Right renal pelvis (tissue), 4 donors: Measurements from ENCODE around the gene ELOVL7. TPM values are rescaled to one million over a fixed set of nuclear protein-coding genes. Genes with fewer than 3 reads are reported as not detected.
"Not testable (repeated sequence)": the region's sequence is repeated elsewhere in the genome, so short reads cannot be mapped to it uniquely, and the experiment has no call there.

Experiments
- DNase-seq, 4 donors: peaks; one replicate each; pipeline ENCODE4 v3.0.0-alpha.2; 2013; ENCODE audit warnings: low read depth in 4 of 4, low spot score in 3 of 4, missing footprints in 1 of 4
- polyA plus RNA-seq, 4 donors: library from polyadenylated mRNA; unstranded; fragments of 120-200 nt; gene quantifications; one replicate each; pipeline ENCODE4 v1.2.1, GENCODE V29; 2013; ENCODE audit not compliant: insufficient read length in 4 of 4

The ELOVL7 gene
- polyA plus RNA-seq, 4 donors: 15.1 to 23.1 (median 19.3) TPM

DNA sequence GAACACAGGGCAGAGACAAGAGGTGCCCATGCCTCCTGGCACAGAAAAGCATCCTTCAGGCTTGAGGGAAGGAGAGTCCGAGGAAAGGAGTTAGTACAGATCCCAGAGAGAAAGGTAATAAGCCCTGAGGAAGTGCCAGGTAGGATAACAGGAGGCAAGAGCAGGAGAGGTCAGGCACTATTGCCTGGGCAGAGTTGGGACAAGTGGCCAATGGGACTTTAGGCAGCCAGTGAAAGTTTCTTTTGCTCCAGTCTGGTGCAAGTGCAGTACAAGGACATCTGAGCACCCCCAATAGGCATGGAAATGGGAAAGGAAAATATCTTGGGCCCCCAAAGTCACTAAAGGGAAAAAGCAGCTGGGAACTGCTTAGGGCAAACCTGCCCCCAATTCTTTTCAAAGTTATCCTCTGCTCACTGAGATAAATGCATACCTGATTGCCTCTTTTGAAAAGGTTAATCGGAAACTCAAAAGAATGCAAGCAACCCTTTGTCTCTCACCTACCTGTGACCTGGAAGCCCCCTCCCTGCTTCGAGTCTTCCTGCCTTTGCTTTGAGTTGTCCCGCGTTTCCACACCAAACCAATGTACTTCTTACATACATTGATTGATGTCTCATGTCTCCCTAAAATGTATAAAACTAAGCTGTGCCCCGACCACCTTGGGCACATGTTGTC lies 46.5 kb downstream of the ELOVL7 start:
- DNase-seq: no peak

DNA sequence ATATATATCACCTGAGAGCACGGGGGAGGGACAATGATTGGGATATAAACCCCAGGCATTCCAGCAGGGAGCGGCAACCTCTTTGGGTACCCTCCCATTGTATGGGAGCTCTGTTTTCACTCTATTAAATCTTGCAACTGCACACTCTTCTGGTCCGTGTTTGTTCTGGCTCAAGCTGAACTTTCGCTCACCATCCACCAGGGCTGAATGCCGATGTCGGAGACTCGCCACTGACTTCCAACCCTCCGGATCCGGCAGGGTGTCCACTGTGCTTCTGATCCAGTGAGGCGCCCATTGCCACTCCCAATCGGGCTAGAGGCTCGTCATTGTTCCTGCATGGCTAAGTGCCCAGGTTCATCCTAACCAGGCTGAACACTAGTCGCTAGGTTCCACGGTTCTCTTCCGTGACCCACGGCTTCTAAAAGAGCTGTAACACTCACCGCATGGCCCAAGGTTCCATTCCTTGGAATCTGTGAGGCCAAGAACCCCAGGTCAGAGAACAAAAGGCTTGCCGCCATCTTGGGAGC lies 48.6 kb downstream of the ELOVL7 start:
- not testable (repeated sequence) for DNase-seq

DNA sequence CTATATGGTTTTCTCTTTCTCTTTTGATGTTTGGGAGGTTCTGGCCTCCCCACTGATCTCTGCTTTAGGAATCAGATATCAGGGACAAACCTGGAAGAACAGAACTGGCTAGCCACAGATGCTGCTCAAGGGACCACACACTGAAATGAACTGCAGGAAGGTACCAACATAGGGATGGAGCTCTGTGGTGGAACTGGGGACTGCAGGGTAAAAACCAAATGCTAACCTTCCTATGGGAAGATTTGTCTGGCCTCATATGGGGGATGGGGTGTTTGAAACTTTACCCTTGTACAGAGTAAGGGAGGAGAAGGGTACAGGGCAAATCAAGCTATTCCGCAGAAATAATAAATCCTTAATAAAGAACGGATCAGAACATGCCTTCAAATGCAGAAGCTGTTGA lies 49.4 kb downstream of the ELOVL7 start:
- no peak for DNase-seq

DNA sequence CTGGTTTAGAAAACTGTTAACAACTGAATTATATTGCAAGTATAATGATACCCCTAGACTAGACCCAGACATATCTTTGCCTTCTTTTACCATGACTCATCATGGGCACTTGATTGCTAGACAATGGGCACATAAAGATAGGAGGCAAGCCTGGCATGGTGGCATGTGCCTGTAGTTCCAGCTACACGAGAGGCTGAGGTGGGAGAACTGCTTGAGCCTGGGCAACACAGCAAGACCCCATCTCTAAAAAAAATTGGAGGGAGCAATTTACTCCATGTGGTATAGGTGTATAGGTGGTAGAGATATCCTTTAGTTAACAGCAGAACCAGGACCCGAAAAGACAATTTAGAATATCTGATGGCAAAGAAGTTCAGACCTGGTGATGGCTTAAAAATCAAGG lies 51.6 kb downstream of the ELOVL7 start:
- DNase-seq: no peak

DNA sequence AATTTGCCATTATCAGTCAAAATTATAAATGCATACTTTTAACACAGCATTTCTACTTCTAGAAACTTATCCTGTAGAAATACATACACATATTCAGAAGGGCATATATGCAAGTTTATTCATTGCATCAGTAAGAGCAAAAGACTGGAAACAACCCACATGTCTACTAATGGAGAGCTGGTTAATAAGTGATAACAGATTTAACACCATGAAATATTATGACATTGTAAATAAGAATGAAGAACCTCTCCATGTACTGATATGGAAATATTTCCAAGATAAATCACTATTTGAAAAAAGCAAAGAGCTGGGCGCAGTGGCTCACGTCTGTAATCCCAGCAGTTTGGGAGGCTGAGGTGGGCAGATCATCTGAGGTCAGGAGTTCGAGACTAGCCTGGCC lies 54.5 kb downstream of the ELOVL7 start:
- DNase-seq: no peak

DNA sequence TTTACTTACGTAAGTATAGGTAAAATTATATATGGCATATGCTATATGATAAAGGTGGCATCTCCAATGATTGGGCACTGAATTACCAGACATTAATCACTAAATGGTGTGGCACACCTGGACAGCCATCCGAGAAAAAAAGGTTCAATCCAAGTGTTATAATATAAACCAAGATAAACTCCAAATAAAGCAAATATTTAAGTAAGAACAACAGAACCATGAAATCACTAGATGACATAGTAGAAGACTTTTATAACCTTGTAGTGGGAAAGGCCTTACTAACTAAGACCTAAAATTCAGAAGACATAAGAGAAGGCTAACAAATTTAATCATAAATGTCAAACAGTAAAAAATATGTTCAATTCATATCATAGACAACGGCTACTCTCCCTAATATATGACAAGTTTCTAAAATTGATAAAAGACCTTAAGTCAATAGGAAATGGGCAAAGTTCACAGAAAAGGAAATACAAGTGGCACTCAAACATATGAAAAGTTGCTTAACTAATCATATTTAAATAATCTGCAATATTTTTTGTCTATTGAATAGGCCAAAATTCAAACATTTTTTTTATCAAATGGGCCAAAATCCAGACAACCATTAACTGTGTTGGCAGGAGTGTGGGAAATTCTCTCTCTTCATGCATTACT lies 55.1 kb downstream of the ELOVL7 start:
- DNase-seq: no peak

DNA sequence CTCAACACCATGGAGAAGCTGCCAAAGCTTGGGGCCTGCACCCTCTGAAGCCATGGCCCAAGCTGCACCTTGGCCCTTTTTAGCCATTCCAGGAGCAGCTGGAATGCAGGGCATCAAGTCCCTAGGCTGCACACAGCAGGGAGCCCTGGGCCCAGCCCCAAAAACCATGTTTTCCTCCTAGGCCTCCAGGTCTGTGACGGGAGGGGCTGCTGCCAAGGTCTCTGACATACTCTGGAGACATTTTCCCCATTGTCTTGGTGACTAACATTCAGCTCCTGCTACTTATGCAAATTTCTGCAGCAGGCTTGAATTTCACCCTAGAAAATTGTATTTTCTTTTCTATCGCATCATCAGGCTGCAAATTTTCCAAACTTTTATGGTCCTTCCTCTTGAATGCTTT lies 64.6 kb downstream of the ELOVL7 start:
- DNase-seq: no peak

DNA sequence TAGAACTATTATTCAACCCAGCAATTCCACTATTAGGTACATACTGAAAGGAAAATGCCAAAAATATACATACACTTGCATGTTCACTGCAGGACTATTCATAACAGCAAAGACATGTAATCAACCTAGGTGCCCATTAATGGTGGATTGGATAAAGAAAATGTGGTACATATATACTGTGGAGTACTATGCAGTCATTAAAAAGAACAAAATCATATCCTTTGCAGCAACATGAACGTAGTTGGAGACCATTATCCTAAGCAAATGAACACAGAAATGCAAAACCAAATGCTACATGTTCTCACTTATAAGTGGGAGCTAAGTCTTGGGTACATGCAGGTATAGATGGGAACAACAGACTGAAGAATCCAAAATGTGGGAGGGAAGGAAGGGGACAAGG lies 67.7 kb downstream of the ELOVL7 start:
- no peak for DNase-seq

DNA sequence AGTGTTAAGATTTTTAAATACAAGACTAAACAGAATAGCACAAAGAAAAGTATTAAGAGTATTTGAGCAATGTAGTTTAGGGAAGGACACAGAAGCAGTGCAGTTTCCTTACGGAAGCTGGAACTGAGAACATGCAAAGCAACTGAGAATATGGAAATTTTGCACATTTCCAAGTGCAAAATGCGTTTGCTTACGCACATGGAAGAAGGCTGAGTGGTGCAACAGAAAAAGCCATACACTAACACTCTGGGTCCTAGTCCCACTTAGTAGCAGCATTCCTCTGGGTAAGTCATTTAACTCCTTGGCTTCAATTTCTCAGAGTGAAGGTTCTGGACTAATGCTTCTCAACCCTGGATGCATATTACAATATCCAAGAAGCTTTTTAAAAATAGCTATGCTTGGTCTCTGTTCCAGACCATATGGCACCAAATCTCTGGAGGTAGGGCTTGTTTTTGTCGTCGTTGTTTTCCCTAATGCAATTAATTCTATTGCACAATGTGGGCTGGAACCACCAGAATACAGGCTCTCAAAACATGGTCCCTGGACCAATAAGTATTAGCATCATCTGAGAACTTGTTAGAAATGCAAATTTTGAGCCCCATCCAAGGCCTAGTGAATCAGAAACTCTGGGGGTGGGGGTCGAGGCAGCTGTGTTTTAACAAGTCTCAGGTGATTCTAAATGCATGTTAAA lies 78.9 kb downstream of the ELOVL7 start:
- DNase-seq: no peak

DNA sequence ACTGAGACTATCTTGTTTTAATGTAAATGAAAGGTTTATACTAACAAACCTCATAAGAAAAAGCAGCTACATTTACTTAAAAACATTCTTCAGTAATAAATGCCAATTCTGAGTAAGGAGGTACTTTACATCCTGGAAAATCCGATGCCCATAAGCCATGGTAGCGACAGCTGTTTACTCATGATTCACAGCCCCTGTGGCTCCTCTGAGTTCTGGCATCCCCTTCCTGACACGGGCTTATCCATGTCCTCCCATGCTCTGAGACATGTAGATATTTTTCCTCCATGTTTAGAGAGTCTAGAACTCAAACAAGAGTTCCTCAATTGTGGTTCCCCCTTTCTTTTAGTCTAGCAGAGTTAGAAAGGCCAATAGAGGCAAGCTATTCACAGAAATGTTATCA lies 81.0 kb downstream of the ELOVL7 start:
- DNase-seq: no peak

DNA sequence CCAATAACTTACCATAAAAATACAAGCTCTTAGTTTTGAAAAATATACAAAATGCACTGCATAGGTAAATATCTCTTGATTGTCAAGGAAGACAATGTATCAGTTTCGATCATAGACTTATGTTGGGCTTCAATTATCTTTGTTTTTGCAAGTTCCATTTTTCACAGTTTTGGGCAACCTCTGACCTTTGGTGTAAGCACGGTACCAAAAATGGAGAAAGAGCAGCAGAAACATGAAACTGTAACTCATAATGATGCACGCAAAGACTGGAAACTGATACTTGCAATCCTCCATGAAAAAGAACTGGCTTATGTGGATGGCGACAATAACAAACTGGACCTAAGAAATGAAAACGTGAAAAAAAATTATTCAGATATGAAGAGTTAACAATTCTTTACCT lies 89.6 kb downstream of the ELOVL7 start:
- no peak for DNase-seq

DNA sequence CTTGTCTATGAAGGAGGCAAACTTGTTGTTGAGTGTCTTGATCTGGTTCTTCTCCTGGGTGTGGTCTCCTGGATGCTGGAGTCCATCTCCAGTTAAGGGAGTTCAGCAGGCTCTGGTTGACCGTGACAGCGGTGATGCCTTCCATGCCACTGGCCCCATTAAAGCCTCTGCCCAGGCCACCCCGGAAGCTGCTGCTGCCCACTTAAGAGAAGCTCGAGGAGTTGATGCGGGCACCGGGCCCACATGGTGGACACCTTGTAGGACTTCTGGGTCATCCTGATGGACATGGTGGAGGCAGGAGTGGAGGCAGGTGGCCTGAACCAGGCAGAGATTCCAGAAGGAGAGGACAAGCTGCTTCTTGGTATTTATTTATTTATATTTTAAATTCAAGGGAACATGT lies 99.4 kb downstream of the ELOVL7 start:
- no peak for DNase-seq

DNA sequence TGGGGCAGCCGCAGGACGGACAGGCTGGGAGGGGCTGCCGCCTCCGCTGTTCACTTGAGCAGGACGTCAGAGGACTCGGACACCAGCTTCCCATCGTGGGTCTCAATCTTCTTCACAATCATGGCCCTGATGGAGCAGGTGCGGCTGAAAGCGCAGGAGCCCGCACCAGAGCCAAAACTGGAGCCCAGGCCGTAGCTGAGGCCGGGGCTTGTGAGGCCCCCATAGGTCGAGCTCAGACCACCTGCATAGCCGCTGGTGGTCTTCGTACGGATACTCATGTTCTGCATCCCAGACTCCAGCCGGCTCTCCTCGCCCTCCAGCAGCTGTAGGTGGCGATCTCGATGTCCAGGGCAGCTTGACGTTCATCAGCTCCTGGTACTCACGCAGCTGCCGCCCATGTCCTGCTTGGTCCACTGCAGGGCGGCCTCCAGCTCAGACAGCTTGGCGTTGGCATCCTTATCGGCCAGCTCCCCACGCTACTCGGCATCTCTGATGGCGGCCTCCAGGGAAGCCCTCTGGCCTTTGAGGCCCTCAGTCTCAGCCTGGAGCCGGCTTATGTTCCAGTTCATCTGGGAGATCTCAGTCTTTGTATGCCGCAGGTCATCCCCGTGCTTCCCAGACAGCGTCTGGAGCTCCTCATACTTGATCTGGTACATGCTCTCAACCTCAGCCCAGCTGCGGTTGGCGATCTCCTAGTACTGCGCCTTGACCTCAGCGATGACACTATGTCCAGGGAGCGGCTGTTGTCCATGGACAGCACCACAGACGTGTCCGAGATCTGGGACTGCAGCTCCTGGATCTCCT lies 100.4 kb downstream of the ELOVL7 start:
- no peak for DNase-seq

DNA sequence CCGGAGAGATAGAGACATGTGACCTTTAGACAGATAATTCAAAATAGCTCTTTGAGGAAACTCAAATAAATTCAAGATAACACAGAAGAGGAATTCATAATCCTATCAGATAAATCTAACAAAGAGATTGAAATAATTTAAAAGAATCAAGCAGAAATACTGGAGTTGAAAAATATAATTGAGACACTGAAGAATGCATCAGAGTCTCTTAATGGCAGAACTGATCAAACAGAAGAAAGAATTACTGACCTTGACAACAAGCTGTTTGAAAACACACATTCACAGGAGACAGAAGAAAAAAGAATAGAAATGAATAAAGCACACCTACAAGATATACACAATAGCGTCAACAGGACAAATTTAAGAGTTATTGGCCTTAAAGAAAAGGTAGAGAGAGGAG lies 103.7 kb downstream of the ELOVL7 start:
- DNase-seq: no peak

DNA sequence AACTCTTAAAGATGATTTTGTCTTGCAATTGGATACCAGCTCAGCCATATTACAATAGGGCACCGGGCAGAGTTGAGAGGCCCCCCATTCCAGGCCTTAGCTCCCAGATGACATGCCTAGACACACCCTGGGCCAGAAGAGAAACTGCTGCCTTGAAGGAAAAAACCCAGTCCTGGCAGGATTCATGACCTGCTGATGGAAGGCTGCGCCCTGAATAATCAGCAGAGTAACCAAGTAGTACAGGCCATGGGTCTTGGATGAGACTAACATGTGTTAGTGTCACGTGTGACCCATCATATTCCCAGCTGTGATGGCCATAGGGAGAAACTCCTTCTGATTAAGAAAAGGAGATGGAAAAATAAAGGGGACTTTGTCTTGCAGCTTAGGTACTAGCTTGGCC lies 105.1 kb downstream of the ELOVL7 start:
- no peak for DNase-seq

DNA sequence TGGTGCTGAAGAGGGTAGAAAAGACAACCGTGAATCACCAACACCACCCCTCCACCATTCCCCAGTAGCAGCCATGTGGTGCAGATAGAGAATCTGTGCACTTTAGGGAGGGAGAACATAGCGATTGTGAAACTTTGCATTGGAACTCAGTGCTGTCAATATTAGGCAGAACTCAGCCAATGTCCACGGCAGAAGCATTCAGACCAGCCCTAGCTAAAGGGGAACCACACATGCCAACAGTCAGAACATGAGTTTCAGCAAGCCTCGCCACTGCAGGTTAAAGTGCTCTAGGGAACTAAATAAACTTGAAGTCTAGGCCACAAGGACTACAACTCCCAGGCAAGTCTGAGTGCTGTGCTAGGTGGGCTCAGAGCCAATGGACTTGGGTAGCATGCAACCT lies 105.6 kb downstream of the ELOVL7 start:
- DNase-seq: no peak

DNA sequence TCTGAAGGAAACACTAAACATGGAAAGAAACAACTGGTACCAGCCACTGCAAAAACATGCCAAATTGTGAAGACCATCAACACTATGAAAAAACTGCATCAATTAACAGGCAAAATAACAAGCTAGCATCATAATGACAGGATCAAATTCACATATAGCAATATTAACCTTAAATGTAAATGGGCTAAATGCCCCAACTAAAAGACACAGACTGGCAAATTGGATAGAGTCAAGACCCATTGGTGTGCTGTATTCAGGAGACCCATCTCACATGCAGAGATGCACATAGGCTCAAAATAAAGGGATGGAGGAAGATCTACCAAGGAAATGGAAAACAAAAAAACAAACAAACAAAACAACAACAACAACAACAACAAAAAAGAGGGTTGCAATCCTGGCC lies 113.2 kb downstream of the ELOVL7 start:
- not testable (repeated sequence) for DNase-seq

DNA sequence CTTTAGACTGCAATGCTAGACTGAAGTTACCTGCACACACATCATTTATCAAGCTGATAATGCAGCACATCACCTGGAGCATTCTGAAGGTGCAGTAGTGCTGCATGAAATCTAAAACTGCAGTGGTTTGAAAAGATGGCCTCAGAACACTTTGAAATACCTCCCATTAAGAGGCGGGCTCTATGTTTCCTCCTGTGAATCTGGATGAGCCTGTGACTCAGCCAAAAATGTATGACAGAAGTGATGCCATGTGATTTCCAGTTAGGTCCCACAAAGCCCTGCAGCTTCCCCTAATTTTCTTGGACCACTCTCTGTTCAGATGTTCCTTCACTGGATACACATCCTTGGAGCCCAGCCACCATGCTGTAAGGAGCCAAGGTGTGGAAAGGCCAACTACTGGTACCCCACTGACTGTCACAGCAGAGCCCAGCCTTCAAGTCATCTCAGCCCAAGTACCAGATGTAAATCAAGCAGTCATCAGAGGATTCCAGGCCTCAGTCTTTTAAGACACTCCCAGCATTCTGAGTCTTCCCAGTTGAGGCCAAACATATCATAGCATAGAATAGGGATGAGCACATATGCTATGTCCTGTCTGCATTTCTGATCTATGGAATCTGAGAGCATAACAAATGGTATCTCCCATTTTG lies 116.9 kb downstream of the ELOVL7 start:
- DNase-seq: no peak

DNA sequence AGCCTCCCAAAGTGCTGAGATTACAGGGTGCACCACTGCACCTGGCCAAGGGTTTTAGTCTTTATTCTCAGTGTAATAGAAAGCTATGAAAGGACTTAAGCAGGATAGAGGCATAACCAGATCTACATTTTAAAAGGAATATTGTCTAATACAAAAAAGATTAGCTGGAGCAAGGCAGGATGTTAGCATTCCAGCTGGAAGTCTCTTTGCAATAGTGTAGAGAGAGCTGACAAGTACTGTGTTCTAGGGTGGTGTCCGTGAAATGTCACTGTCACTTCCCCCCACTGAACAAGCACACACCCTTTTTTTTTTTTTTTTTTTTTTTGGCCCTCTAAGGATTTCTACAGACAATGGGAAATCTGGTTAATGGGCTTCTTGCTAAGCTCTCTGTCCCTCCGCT lies 119.9 kb downstream of the ELOVL7 start:
- no peak for DNase-seq

DNA sequence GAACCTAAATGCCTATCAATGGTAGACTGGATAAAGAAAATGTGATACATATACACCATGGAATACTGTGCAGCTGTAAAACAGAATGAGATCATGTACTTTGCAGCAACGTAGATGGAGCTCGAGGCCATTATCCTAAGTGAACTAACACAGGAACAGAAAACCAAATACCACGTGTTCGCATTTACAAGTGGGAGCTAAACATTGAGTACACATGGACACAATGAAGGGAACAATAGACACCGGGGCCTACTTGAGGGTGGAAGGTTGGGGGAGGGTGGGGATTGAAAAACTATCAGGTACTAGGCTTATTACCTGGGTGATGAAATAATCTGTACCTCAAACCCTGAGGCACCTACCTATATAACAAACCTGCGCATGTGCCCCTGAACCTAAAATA lies 121.7 kb downstream of the ELOVL7 start:
- no peak for DNase-seq

DNA sequence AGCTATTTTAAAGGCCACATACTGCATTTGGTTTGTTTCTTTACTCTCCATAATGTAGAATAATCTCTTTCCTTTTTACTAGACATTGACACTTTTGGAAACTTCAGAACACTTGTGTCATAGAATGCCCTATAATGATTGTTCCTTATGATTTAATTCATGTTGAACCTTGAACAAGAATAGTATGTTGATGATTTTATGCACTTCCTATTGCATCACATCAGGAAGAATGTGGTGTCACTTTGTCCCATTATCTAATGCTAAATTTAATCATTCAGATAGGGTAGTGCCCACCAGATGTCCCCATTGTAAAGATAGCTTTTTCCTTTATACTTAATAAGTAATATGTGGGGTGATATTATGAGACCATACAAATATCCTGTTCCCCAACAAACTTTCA lies 124.7 kb downstream of the ELOVL7 start:
- no peak for DNase-seq
